Cardiac ventricle fibroblast (primary cell): ENCODE measurements around the gene C21orf91. TPM values are rescaled to one million over a fixed set of nuclear protein-coding genes. Genes with fewer than 3 reads are reported as not detected.

ENCODE experiments used
- total RNA-seq: library from RNA; depleted of rRNA; stranded (reverse); fragments of >200 nt; gene quantifications from 2 replicates; pipeline ENCODE4 v1.2.3, GENCODE V29; 2015

C21orf91 gene
- 3.7 and 4.1 TPM in 2 replicates for total RNA-seq

GRCh38 chr21:17819114-17819876 lies at the start of gene C21orf91:
Gene C21orf91, minus strand, starts transcription at chr21:17819356. Its CDS starts 1,038 bp downstream, at chr21:17818318.

Other genes starting within 250 kb of the C21orf91 start
- 30.9 and 33.7 TPM in 2 replicates for gene BTG3, start 206.5 kb downstream of the C21orf91 start, total RNA-seq